Effector memory CD4-positive, alpha-beta T cell (primary cell): ENCODE results near the gene CHST15.
"Not testable (repeated sequence)": the region's sequence is repeated elsewhere in the genome, so short reads cannot be mapped to it uniquely, and the experiment has no call there.

Experiments
- DNase-seq, 3 donors: peaks; one replicate each; pipeline ENCODE4 v3.0.0-alpha.2; 2020
- H3K27ac ChIP-seq: 2 replicates; pipeline ENCODE4 v1.7.0; 2013; ENCODE audit warnings: mild to moderate bottlenecking, low read length, moderate library complexity; ENCODE audit not compliant: insufficient read depth, poor library complexity, severe bottlenecking
- H3K27me3 ChIP-seq: replicated peaks from 2 replicates; pipeline ENCODE4 v1.7.0; 2013; ENCODE audit warnings: mild to moderate bottlenecking, low read length; ENCODE audit not compliant: insufficient read depth, control insufficient read depth, poor library complexity, severe bottlenecking
- H3K36me3 ChIP-seq: 2 replicates; pipeline ENCODE4 v1.7.0; 2013; ENCODE audit warnings: mild to moderate bottlenecking, low read length, moderate library complexity; ENCODE audit not compliant: control insufficient read depth, insufficient read depth
- H3K4me1 ChIP-seq: 2 replicates; pipeline ENCODE4 v1.7.0; 2013; ENCODE audit warnings: low read length, mild to moderate bottlenecking; ENCODE audit not compliant: control insufficient read depth, insufficient read depth, poor library complexity, severe bottlenecking
- H3K4me3 ChIP-seq: 2 replicates; pipeline ENCODE4 v1.7.0; 2013; ENCODE audit warnings: low read length, low read depth, mild to moderate bottlenecking; ENCODE audit not compliant: insufficient read depth, poor library complexity, severe bottlenecking
- H3K9me3 ChIP-seq: 2 replicates; pipeline ENCODE4 v1.7.0; 2013; ENCODE audit warnings: mild to moderate bottlenecking, low read length, moderate library complexity; ENCODE audit not compliant: control insufficient read depth

CHST15 gene

GRCh38 chr10:124112891-124113580, 19.6 kb upstream of the CHST15 start:
- DNase-seq, result no peak
- Histone ChIP-seq H3K36me3 (no peaks in the 10 kb centered on the region), H3K9me3 (no peaks in the 10 kb centered on the region), H3K4me3 (no peak overlapping the region), H3K4me1 (no peaks in the 10 kb centered on the region), H3K27me3 (no peaks in the 10 kb centered on the region), H3K27ac (no peak overlapping the region)

DNA sequence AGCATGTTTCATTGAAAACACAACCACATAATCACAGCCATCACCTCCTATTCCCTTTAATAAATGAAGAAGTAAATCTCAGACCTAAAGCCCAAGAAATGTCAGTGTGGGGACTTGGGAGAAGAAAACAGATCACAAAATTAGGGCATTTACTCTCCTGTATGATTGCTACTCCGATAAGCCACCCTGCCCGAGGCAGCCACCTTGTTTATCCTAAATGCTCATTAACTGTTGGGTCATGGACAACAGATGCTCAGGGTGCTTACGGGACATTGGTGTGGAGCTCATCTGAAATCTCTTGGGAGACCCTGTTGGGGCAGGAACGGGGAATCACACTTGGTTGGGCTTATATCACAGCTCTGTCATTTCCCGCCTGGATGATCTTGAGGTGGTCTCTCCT, 17.5 kb upstream of the CHST15 start:
- DNase-seq, result no peak
- Histone ChIP-seq H3K4me3 (no peak overlapping the region), H3K36me3 (no peaks in the 10 kb centered on the region), H3K9me3 (no peaks in the 10 kb centered on the region), H3K27ac (no peak overlapping the region), H3K27me3 (no peaks in the 10 kb centered on the region), H3K4me1 (no peaks in the 10 kb centered on the region)

GRCh38 chr10:124109261-124109660, 15.9 kb upstream of the CHST15 start:
- Histone ChIP-seq H3K4me1 (no peaks in the 10 kb centered on the region), H3K27ac (no peak overlapping the region), H3K4me3 (no peak overlapping the region), H3K27me3 (no peaks in the 10 kb centered on the region), H3K9me3 (no peaks in the 10 kb centered on the region), H3K36me3 (no peaks in the 10 kb centered on the region)
- no peak for DNase-seq

GRCh38 chr10:124107072-124107471, 13.7 kb upstream of the CHST15 start:
- Histone ChIP-seq H3K4me3 (no peak overlapping the region), H3K9me3 (no peaks in the 10 kb centered on the region), H3K27ac (no peak overlapping the region), H3K36me3 (no peaks in the 10 kb centered on the region), H3K27me3 (no peaks in the 10 kb centered on the region), H3K4me1 (no peaks in the 10 kb centered on the region)
- DNase-seq, result no peak

- H3K27ac ChIP-seq, result no peak overlapping the region
- no peaks in the 10 kb centered on the region for H3K9me3 ChIP-seq
- H3K36me3 ChIP-seq, result no peaks in the 10 kb centered on the region
- no peaks in the 10 kb centered on the region for H3K4me1 ChIP-seq
- no peak for DNase-seq
- no peak overlapping the region for H3K4me3 ChIP-seq
- no peaks in the 10 kb centered on the region for H3K27me3 ChIP-seq
These were observed 13.0 kb upstream of the CHST15 start for GRCh38 chr10:124106241-124106879.

- no peak for DNase-seq
- Histone ChIP-seq H3K4me3 (no peak overlapping the region), H3K9me3 (no peaks in the 10 kb centered on the region), H3K27me3 (no peaks in the 10 kb centered on the region), H3K4me1 (no peaks in the 10 kb centered on the region), H3K36me3 (no peaks in the 10 kb centered on the region), H3K27ac (no peak overlapping the region)
These were observed 12.2 kb upstream of the CHST15 start for GRCh38 chr10:124105594-124105993.

DNA sequence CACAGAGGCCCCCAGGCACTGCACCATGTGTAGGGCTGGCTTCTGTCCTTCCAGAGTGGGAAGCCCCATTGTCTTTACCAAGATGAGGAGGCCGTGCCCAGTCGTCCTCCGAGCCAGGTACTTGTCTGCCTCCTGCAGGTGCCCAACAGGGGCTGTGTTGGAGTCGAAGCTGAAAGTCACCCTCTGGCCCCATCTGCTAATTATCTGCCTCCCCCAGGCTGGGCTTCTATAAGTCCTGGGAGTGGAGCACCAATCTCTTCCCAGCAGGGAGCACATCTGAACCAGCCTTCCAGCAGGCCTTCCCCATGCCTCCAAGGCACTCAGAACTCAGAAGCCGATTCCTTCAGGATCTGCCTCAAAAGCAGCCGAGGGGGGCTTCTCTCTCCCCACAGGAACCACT, 11.6 kb upstream of the CHST15 start:
- no peak for DNase-seq
- Histone ChIP-seq H3K4me3 (no peak overlapping the region), H3K27ac (no peak overlapping the region)

DNA sequence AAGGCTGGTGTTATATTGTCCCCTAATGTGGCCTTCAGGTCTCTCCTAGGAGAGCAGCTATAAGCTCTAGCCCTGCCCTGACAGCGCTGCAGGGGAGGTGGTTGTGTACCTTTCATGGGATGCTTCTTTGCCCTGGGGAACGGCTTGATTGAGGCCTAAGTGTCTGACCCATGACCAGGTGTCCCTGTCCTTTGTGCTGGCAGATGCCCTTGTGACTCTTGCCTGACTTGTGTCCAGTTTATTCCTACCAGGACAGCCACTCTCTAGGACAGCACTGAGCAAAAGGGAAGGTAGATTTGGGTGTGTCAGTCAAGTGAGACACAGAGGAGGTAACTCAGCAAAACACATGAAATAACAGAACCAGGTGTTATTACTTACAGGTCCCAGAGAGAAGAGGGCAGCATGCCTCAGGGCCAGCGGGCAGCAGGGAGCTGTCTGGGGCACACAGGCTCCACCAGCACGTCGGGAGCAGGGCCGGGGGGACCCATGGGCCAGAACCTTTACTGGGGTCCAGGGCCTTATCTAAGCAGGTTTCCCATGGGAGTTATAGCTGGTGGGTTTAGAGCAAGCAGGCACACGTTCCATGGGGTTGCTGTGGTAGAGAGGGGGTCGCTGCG, 10.7 kb upstream of the CHST15 start:
- no peaks in the 10 kb centered on the region for H3K36me3 ChIP-seq
- no peaks in the 10 kb centered on the region for H3K9me3 ChIP-seq
- no peak for DNase-seq
- no peak overlapping the region for H3K4me3 ChIP-seq
- H3K4me1 ChIP-seq, result no peaks in the 10 kb centered on the region
- no peaks in the 10 kb centered on the region for H3K27me3 ChIP-seq
- H3K27ac ChIP-seq, result no peak overlapping the region

More for the DNA sequence above, 11.6 kb upstream of the CHST15 start:
- H3K27me3 ChIP-seq, result no peaks in the 10 kb centered on the region
- no peaks in the 10 kb centered on the region for H3K4me1 ChIP-seq
- no peaks in the 10 kb centered on the region for H3K36me3 ChIP-seq
- no peaks in the 10 kb centered on the region for H3K9me3 ChIP-seq

- Histone ChIP-seq H3K36me3 (no peaks in the 10 kb centered on the region), H3K9me3 (no peaks in the 10 kb centered on the region), H3K4me1 (no peaks in the 10 kb centered on the region), H3K27me3 (no peaks in the 10 kb centered on the region), H3K4me3 (no peak overlapping the region), H3K27ac (no peak overlapping the region)
- no peak for DNase-seq
These were observed 8.0 kb upstream of the CHST15 start for GRCh38 chr10:124101351-124101750.

GRCh38 chr10:124100651-124101050, 7.3 kb upstream of the CHST15 start:
- H3K4me3 ChIP-seq, H3K27me3 ChIP-seq, H3K36me3 ChIP-seq, H3K4me1 ChIP-seq, H3K9me3 ChIP-seq, H3K27ac ChIP-seq, DNase-seq: not testable (repeated sequence)
